IMR-90 (cell line): ENCODE measurements around the gene SLC22A31. TPM values are rescaled to one million over a fixed set of nuclear protein-coding genes. Genes with fewer than 3 reads are reported as not detected.
"Not testable (repeated sequence)": the region's sequence is repeated elsewhere in the genome, so short reads cannot be mapped to it uniquely, and the experiment has no call there.

Experiments used
- ATAC-seq: fragments of 200-7000 bp; cut with Tn5 transposase; 2 replicates; pipeline ENCODE4 v1.9.1; 2020; ENCODE audit warnings: low read depth, mild to moderate bottlenecking, moderate library complexity
- BruUV-seq: library from RNA; stranded (reverse); fragments of 400-500 nt; replicated peaks from 2 replicates; lab custom pipeline; 2021; lab: Mats Ljungman, UMichigan
- CTCF ChIA-PET: fragments of 300-600 bp; formaldehyde crosslinking; extraction: SDS; loops from one replicate; lab custom pipeline; 2021; ENCODE audit warnings: antibody characterized with exemption; lab: Yijun Ruan, JAX
- POLR2A ChIA-PET: fragments of 300-600 bp; sonication (Branson Sonifier 250); formaldehyde crosslinking; loops from one replicate; lab custom pipeline; 2022; ENCODE audit warnings: antibody characterized with exemption; ENCODE audit not compliant: unreplicated experiment; lab: Charles Lee
- DNase-seq: peaks from one replicate; pipeline ENCODE4 v3.0.0; 2013
- H2AFZ ChIP-seq: replicated peaks from 2 replicates; pipeline ENCODE3; 2013; ENCODE audit warnings: low read length, mild to moderate bottlenecking; ENCODE audit not compliant: poor library complexity
- H2AK5ac ChIP-seq: 2 replicates; pipeline ENCODE4 v1.6.1; 2013; ENCODE audit warnings: low read depth, low read length, inconsistent platforms
- H2AK9ac ChIP-seq: replicated peaks from 2 replicates; pipeline ENCODE3; 2013; ENCODE audit warnings: mild to moderate bottlenecking, low read depth, low read length, moderate library complexity; ENCODE audit not compliant: poor library complexity
- H2BK120ac ChIP-seq: 2 replicates; pipeline ENCODE4 v1.6.1; 2013; ENCODE audit warnings: low read depth, low read length, inconsistent platforms
- H2BK15ac ChIP-seq: 3 replicates; pipeline ENCODE4 v1.6.1; 2013; ENCODE audit warnings: low read depth, low read length, inconsistent platforms
- H2BK20ac ChIP-seq: 2 replicates; pipeline ENCODE4 v1.6.1; 2013; ENCODE audit warnings: low read depth, mild to moderate bottlenecking, inconsistent platforms, low read length, moderate library complexity
- H2BK5ac ChIP-seq: 2 replicates; pipeline ENCODE4 v1.6.1; 2013; ENCODE audit warnings: mild to moderate bottlenecking, low read depth, low read length, inconsistent platforms; ENCODE audit not compliant: poor library complexity, severe bottlenecking
- H3K14ac ChIP-seq: replicated peaks from 2 replicates; pipeline ENCODE4 v1.6.1; 2013; ENCODE audit warnings: low read depth, low read length, inconsistent platforms
- H3K18ac ChIP-seq: 2 replicates; pipeline ENCODE4 v1.6.1; 2013; ENCODE audit warnings: low read depth, low read length, control low read depth
- H3K23ac ChIP-seq: 2 replicates; pipeline ENCODE4 v1.6.1; 2013; ENCODE audit warnings: low read depth, low read length, inconsistent platforms
- H3K27ac ChIP-seq: 2 replicates; pipeline ENCODE4 v1.5.1; 2013; ENCODE audit warnings: mild to moderate bottlenecking, control low read depth, low read length; ENCODE audit not compliant: insufficient read depth
- H3K27me3 ChIP-seq: 2 replicates; pipeline ENCODE4 v1.6.1; 2013; ENCODE audit warnings: low read length; ENCODE audit not compliant: control insufficient read depth, insufficient read depth
- H3K36me3 ChIP-seq: 2 replicates; pipeline ENCODE4 v1.6.1; 2013; ENCODE audit warnings: low read length, mixed read lengths; ENCODE audit not compliant: control insufficient read depth, insufficient read depth
- H3K4ac ChIP-seq: 2 replicates; pipeline ENCODE4 v1.6.1; 2013; ENCODE audit warnings: low read depth, low read length, inconsistent platforms
- H3K4me1 ChIP-seq: 2 replicates; pipeline ENCODE4 v1.6.1; 2013; ENCODE audit warnings: low read length, mixed read lengths; ENCODE audit not compliant: control insufficient read depth, insufficient read depth
- H3K4me2 ChIP-seq: 2 replicates; pipeline ENCODE4 v1.6.1; 2013; ENCODE audit warnings: low read depth, mild to moderate bottlenecking, control low read depth, low read length, moderate library complexity
- H3K4me3 ChIP-seq: 2 replicates; pipeline ENCODE4 v1.5.1; 2013; ENCODE audit warnings: low read depth, mild to moderate bottlenecking, control low read depth, low read length, moderate library complexity; ENCODE audit not compliant: insufficient read depth
- H3K56ac ChIP-seq: 2 replicates; pipeline ENCODE4 v1.6.1; 2013; ENCODE audit warnings: low read length, inconsistent platforms; ENCODE audit not compliant: insufficient read depth; ENCODE audit errors: extremely low read depth
- H3K79me1 ChIP-seq, 2 experiments: 2 replicates each; pipeline ENCODE4 v1.6.1; 2013; ENCODE audit warnings: low read length in 2 of 2, inconsistent platforms in 1 of 2, low read depth in 1 of 2
- H3K9ac ChIP-seq: 2 replicates; pipeline ENCODE4 v1.6.1; 2013; ENCODE audit warnings: low read depth, low read length, control low read depth
- H3K9me1 ChIP-seq: 2 replicates; pipeline ENCODE4 v1.6.1; 2013; ENCODE audit warnings: low read length, inconsistent platforms; ENCODE audit not compliant: insufficient read depth
- H3K9me3 ChIP-seq: 2 replicates; pipeline ENCODE4 v1.6.1; 2013; ENCODE audit warnings: low read length; ENCODE audit not compliant: control insufficient read depth, insufficient read depth
- H4K20me1 ChIP-seq: 2 replicates; pipeline ENCODE4 v1.6.1; 2013; ENCODE audit warnings: low read length, inconsistent platforms; ENCODE audit not compliant: insufficient read depth
- H4K5ac ChIP-seq: 2 replicates; pipeline ENCODE4 v1.6.1; 2013; ENCODE audit warnings: mild to moderate bottlenecking, low read depth, low read length, control low read depth
- H4K8ac ChIP-seq, 2 experiments: 2 replicates each; pipeline ENCODE4 v1.6.1; 2013; ENCODE audit warnings: low read depth in 2 of 2, low read length in 2 of 2, control low read depth in 1 of 2, inconsistent platforms in 1 of 2
- H4K91ac ChIP-seq: 2 replicates; pipeline ENCODE4 v1.6.1; 2013; ENCODE audit warnings: low read depth, low read length, inconsistent platforms; ENCODE audit not compliant: insufficient read depth
- WGBS, 2 experiments: methylation state at CpG; one replicate each; pipeline versions ENCODE4 v1.1.5 to v1.1.7; 2013; ENCODE audit warnings: missing lambda C conversion rate in 2 of 2; ENCODE audit not compliant: insufficient read length in 1 of 2; ENCODE audit errors: extremely low coverage in 2 of 2; 5-methylcytosine and 5-hydroxymethylcytosine counted together
- dilution Hi-C: fragments of 300-500 bp; cut with HindIII; formaldehyde crosslinking; loops from one replicate; pipeline ENCODE4 v1.14.3; 2018; ENCODE audit warnings: low sequenced_read_pairs; ENCODE audit not compliant: unreplicated experiment
- in situ Hi-C: fragments of 300-500 bp; cut with MboI; formaldehyde crosslinking; loops from 3 replicates; pipeline ENCODE4 v1.14.3; 2019; ENCODE audit warnings: low sequenced_read_pairs, inconsistent platforms, mixed read lengths
- intact Hi-C: fragments of 100-400 bp; cut with micrococcal nuclease; formaldehyde crosslinking; loops from 2 replicates; pipeline ENCODE4 v1.10.0; 2022
- polyA plus RNA-seq, 3 experiments: library from polyadenylated mRNA; depleted of rRNA; stranded (reverse); fragments of >200 nt; gene quantifications; 2 replicates each; pipeline ENCODE4 v1.2.3, GENCODE V29; 2012; ENCODE audit warnings: low replicate concordance in 1 of 3
- total RNA-seq: library from RNA; depleted of rRNA; stranded (reverse); fragments of >200 nt; gene quantifications from 2 replicates; pipeline ENCODE4 v1.2.3, GENCODE V29; 2012

The SLC22A31 gene
- total and polyA plus RNA-seq, 2 of the 4 experiments (the other 2 are of a cell fraction): 0.18 to 5.5 TPM

DNA sequence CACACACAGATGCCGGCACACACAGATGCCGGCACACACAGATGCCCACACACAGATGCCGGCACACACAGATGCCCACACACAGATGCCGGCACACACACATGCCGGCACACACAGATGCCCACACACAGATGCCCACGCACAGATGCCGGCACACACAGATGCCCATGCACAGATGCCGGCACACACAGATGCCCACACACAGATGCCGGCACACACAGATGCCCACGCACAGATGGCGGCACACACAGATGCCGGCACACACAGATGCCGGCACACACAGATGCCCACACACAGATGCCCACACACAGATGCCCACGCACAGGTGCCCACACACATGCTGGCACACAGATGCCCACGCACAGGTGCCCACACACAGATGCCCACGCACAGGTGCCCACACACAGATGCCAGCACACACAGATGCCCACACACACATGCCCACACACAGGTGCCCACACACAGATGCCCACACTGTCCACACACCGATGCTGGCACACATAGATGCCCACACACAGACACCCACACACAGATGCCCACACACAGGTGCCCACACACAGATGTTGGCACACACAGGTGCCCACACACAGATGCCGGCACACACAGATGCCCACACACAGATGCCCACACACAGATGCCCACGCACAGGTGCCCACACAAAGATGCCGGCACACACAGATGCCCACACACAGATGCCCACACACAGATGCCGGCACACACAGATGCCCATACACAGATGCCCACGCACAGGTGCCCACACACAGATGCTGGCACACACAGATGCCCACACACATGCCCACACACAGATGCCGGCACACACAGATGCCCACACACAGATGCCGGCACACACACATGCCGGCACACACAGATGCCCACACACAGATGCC, 11.6 kb downstream of the SLC22A31 start:
- H3K4me3 ChIP-seq, H3K4me2 ChIP-seq, ATAC-seq, H3K56ac ChIP-seq, H3K23ac ChIP-seq, in situ Hi-C loops, H3K4ac ChIP-seq, H3K36me3 ChIP-seq, DNase-seq, H2BK20ac ChIP-seq, H3K4me1 ChIP-seq, BruUV-seq, H3K79me1 ChIP-seq, H2BK5ac ChIP-seq, H3K27me3 ChIP-seq, POLR2A ChIA-PET, H2BK120ac ChIP-seq, H3K9ac ChIP-seq, H3K14ac ChIP-seq, H4K5ac ChIP-seq, H3K18ac ChIP-seq, H4K20me1 ChIP-seq, dilution Hi-C loops, H2AFZ ChIP-seq, H2AK9ac ChIP-seq, H3K9me3 ChIP-seq, H2BK15ac ChIP-seq, H3K27ac ChIP-seq, H4K8ac ChIP-seq, H3K9me1 ChIP-seq, H2AK5ac ChIP-seq, H4K91ac ChIP-seq, intact Hi-C loops, CTCF ChIA-PET: not testable (repeated sequence)
- WGBS, 2 experiments: 93% methylated on average over 12 of the region's 25 CpGs; no CpG with 5 or more reads in 1 of the 2 experiments
